IMR-90 (cell line): ENCODE data around the gene TBCC. TPM values are rescaled to one million over a fixed set of nuclear protein-coding genes. Genes with fewer than 3 reads are reported as not detected.

ENCODE experiments used
- ATAC-seq: fragments of 200-7000 bp; cut with Tn5 transposase; 2 replicates; pipeline ENCODE4 v1.9.1; 2020; ENCODE audit warnings: low read depth, mild to moderate bottlenecking, moderate library complexity
- BruUV-seq: library from RNA; stranded (reverse); fragments of 400-500 nt; replicated peaks from 2 replicates; lab custom pipeline; 2021; lab: Mats Ljungman, UMichigan
- CTCF ChIA-PET: fragments of 300-600 bp; formaldehyde crosslinking; extraction: SDS; loops from one replicate; lab custom pipeline; 2021; ENCODE audit warnings: antibody characterized with exemption; lab: Yijun Ruan, JAX
- POLR2A ChIA-PET: fragments of 300-600 bp; sonication (Branson Sonifier 250); formaldehyde crosslinking; loops from one replicate; lab custom pipeline; 2022; ENCODE audit warnings: antibody characterized with exemption; ENCODE audit not compliant: unreplicated experiment; lab: Charles Lee
- DNase-seq: peaks from one replicate; pipeline ENCODE4 v3.0.0; 2013
- H2AFZ ChIP-seq: replicated peaks from 2 replicates; pipeline ENCODE3; 2013; ENCODE audit warnings: low read length, mild to moderate bottlenecking; ENCODE audit not compliant: poor library complexity
- H2AK5ac ChIP-seq: 2 replicates; pipeline ENCODE4 v1.6.1; 2013; ENCODE audit warnings: low read depth, low read length, inconsistent platforms
- H2AK9ac ChIP-seq: replicated peaks from 2 replicates; pipeline ENCODE3; 2013; ENCODE audit warnings: mild to moderate bottlenecking, low read depth, low read length, moderate library complexity; ENCODE audit not compliant: poor library complexity
- H2BK120ac ChIP-seq: 2 replicates; pipeline ENCODE4 v1.6.1; 2013; ENCODE audit warnings: low read depth, low read length, inconsistent platforms
- H2BK15ac ChIP-seq: 3 replicates; pipeline ENCODE4 v1.6.1; 2013; ENCODE audit warnings: low read depth, low read length, inconsistent platforms
- H2BK20ac ChIP-seq: 2 replicates; pipeline ENCODE4 v1.6.1; 2013; ENCODE audit warnings: low read depth, mild to moderate bottlenecking, inconsistent platforms, low read length, moderate library complexity
- H2BK5ac ChIP-seq: 2 replicates; pipeline ENCODE4 v1.6.1; 2013; ENCODE audit warnings: mild to moderate bottlenecking, low read depth, low read length, inconsistent platforms; ENCODE audit not compliant: poor library complexity, severe bottlenecking
- H3K14ac ChIP-seq: replicated peaks from 2 replicates; pipeline ENCODE4 v1.6.1; 2013; ENCODE audit warnings: low read depth, low read length, inconsistent platforms
- H3K18ac ChIP-seq: 2 replicates; pipeline ENCODE4 v1.6.1; 2013; ENCODE audit warnings: low read depth, low read length, control low read depth
- H3K23ac ChIP-seq: 2 replicates; pipeline ENCODE4 v1.6.1; 2013; ENCODE audit warnings: low read depth, low read length, inconsistent platforms
- H3K27ac ChIP-seq: 2 replicates; pipeline ENCODE4 v1.5.1; 2013; ENCODE audit warnings: mild to moderate bottlenecking, control low read depth, low read length; ENCODE audit not compliant: insufficient read depth
- H3K27me3 ChIP-seq: 2 replicates; pipeline ENCODE4 v1.6.1; 2013; ENCODE audit warnings: low read length; ENCODE audit not compliant: control insufficient read depth, insufficient read depth
- H3K36me3 ChIP-seq: 2 replicates; pipeline ENCODE4 v1.6.1; 2013; ENCODE audit warnings: low read length, mixed read lengths; ENCODE audit not compliant: control insufficient read depth, insufficient read depth
- H3K4ac ChIP-seq: 2 replicates; pipeline ENCODE4 v1.6.1; 2013; ENCODE audit warnings: low read depth, low read length, inconsistent platforms
- H3K4me1 ChIP-seq: 2 replicates; pipeline ENCODE4 v1.6.1; 2013; ENCODE audit warnings: low read length, mixed read lengths; ENCODE audit not compliant: control insufficient read depth, insufficient read depth
- H3K4me2 ChIP-seq: 2 replicates; pipeline ENCODE4 v1.6.1; 2013; ENCODE audit warnings: low read depth, mild to moderate bottlenecking, control low read depth, low read length, moderate library complexity
- H3K4me3 ChIP-seq: 2 replicates; pipeline ENCODE4 v1.5.1; 2013; ENCODE audit warnings: low read depth, mild to moderate bottlenecking, control low read depth, low read length, moderate library complexity; ENCODE audit not compliant: insufficient read depth
- H3K56ac ChIP-seq: 2 replicates; pipeline ENCODE4 v1.6.1; 2013; ENCODE audit warnings: low read length, inconsistent platforms; ENCODE audit not compliant: insufficient read depth; ENCODE audit errors: extremely low read depth
- H3K79me1 ChIP-seq, 2 experiments: 2 replicates each; pipeline ENCODE4 v1.6.1; 2013; ENCODE audit warnings: low read length in 2 of 2, inconsistent platforms in 1 of 2, low read depth in 1 of 2
- H3K9ac ChIP-seq: 2 replicates; pipeline ENCODE4 v1.6.1; 2013; ENCODE audit warnings: low read depth, low read length, control low read depth
- H3K9me1 ChIP-seq: 2 replicates; pipeline ENCODE4 v1.6.1; 2013; ENCODE audit warnings: low read length, inconsistent platforms; ENCODE audit not compliant: insufficient read depth
- H3K9me3 ChIP-seq: 2 replicates; pipeline ENCODE4 v1.6.1; 2013; ENCODE audit warnings: low read length; ENCODE audit not compliant: control insufficient read depth, insufficient read depth
- H4K20me1 ChIP-seq: 2 replicates; pipeline ENCODE4 v1.6.1; 2013; ENCODE audit warnings: low read length, inconsistent platforms; ENCODE audit not compliant: insufficient read depth
- H4K5ac ChIP-seq: 2 replicates; pipeline ENCODE4 v1.6.1; 2013; ENCODE audit warnings: mild to moderate bottlenecking, low read depth, low read length, control low read depth
- H4K8ac ChIP-seq, 2 experiments: 2 replicates each; pipeline ENCODE4 v1.6.1; 2013; ENCODE audit warnings: low read depth in 2 of 2, low read length in 2 of 2, control low read depth in 1 of 2, inconsistent platforms in 1 of 2
- H4K91ac ChIP-seq: 2 replicates; pipeline ENCODE4 v1.6.1; 2013; ENCODE audit warnings: low read depth, low read length, inconsistent platforms; ENCODE audit not compliant: insufficient read depth
- BHLHE40 ChIP-seq: fragments of 150-350 bp; IDR thresholded peaks from 2 replicates; pipeline ENCODE4 v1.6.1; 2016; ENCODE audit warnings: mild to moderate bottlenecking, low read depth, low read length
- CEBPB ChIP-seq: IDR thresholded peaks from 2 replicates; pipeline ENCODE4 v1.6.1; 2012; ENCODE audit warnings: low read depth, low read length, improper control_type of control experiment
- CHD1 ChIP-seq: IDR thresholded peaks from 2 replicates; pipeline ENCODE4 v1.6.1; 2012; ENCODE audit warnings: low read depth, low read length, improper control_type of control experiment
- CTCF ChIP-seq: conservative IDR thresholded peaks from 2 replicates; pipeline ENCODE4 v1.5.1; 2012; ENCODE audit warnings: mild to moderate bottlenecking, low read depth, low read length, improper control_type of control experiment
- FOS ChIP-seq: fragments of 150-350 bp; IDR thresholded peaks from 2 replicates; pipeline ENCODE4 v1.6.1; 2016; ENCODE audit warnings: low read depth, low read length
- MAFK ChIP-seq: IDR thresholded peaks from 2 replicates; pipeline ENCODE4 v1.6.1; 2012; ENCODE audit warnings: low read depth, low read length, improper control_type of control experiment
- MXI1 ChIP-seq: IDR thresholded peaks from 2 replicates; pipeline ENCODE4 v1.6.1; 2012; ENCODE audit warnings: low read depth, mild to moderate bottlenecking, low read length, moderate library complexity, borderline replicate concordance
- NFE2L2 ChIP-seq: fragments of 150-350 bp; IDR thresholded peaks from 2 replicates; pipeline ENCODE4 v1.6.1; 2016; ENCODE audit warnings: low read depth, mild to moderate bottlenecking, low read length
- POLR2A ChIP-seq: IDR thresholded peaks from 2 replicates; pipeline ENCODE4 v1.6.1; 2012; ENCODE audit warnings: mild to moderate bottlenecking, low read depth, low read length
- RAD21 ChIP-seq: IDR thresholded peaks from 2 replicates; pipeline ENCODE4 v1.6.1; 2012; ENCODE audit warnings: low read length, improper control_type of control experiment
- RCOR1 ChIP-seq: IDR thresholded peaks from 2 replicates; pipeline ENCODE4 v1.6.1; 2012; ENCODE audit warnings: mild to moderate bottlenecking, low read length, improper control_type of control experiment; ENCODE audit not compliant: insufficient replicate concordance
- RFX5 ChIP-seq: IDR thresholded peaks from 2 replicates; pipeline ENCODE4 v1.8.0; 2012; ENCODE audit warnings: low read depth, mild to moderate bottlenecking, low read length, moderate library complexity
- SMC3 ChIP-seq: fragments of 150-350 bp; IDR thresholded peaks from 2 replicates; pipeline ENCODE4 v1.6.1; 2016; ENCODE audit warnings: low read depth, mild to moderate bottlenecking, antibody characterized with exemption, low read length, moderate library complexity
- WGBS, 2 experiments: methylation state at CpG; one replicate each; pipeline versions ENCODE4 v1.1.5 to v1.1.7; 2013; ENCODE audit warnings: missing lambda C conversion rate in 2 of 2; ENCODE audit not compliant: insufficient read length in 1 of 2; ENCODE audit errors: extremely low coverage in 2 of 2; 5-methylcytosine and 5-hydroxymethylcytosine counted together
- dilution Hi-C: fragments of 300-500 bp; cut with HindIII; formaldehyde crosslinking; loops from one replicate; pipeline ENCODE4 v1.14.3; 2018; ENCODE audit warnings: low sequenced_read_pairs; ENCODE audit not compliant: unreplicated experiment
- in situ Hi-C: fragments of 300-500 bp; cut with MboI; formaldehyde crosslinking; loops from 3 replicates; pipeline ENCODE4 v1.14.3; 2019; ENCODE audit warnings: low sequenced_read_pairs, inconsistent platforms, mixed read lengths
- intact Hi-C: fragments of 100-400 bp; cut with micrococcal nuclease; formaldehyde crosslinking; loops from 2 replicates; pipeline ENCODE4 v1.10.0; 2022
- polyA plus RNA-seq, 3 experiments: library from polyadenylated mRNA; depleted of rRNA; stranded (reverse); fragments of >200 nt; gene quantifications; 2 replicates each; pipeline ENCODE4 v1.2.3, GENCODE V29; 2012; ENCODE audit warnings: low replicate concordance in 1 of 3
- total RNA-seq: library from RNA; depleted of rRNA; stranded (reverse); fragments of >200 nt; gene quantifications from 2 replicates; pipeline ENCODE4 v1.2.3, GENCODE V29; 2012
- TF ChIP-seq, protein P1 (sequence below): fragments of 150-350 bp; IDR thresholded peaks from 2 replicates; pipeline ENCODE4 v1.6.1; 2016; ENCODE audit warnings: low read depth, mild to moderate bottlenecking, low read length, moderate library complexity, borderline replicate concordance
- TF ChIP-seq, protein P2 (sequence below): fragments of 150-350 bp; IDR thresholded peaks from 2 replicates; pipeline ENCODE4 v1.6.1; 2017; ENCODE audit warnings: mild to moderate bottlenecking, antibody characterized with exemption, low read length, low read depth

TBCC gene
- total and polyA plus RNA-seq, 2 of the 4 experiments (the other 2 are of a cell fraction) = 23.0 to 32.6 TPM

GRCh38 chr6:42764911-42765648 is 19.2 kb upstream of the TBCC start:
- 0 out of 2 replicates have a peak overlapping the region, but pooled peaks have one; percentile 19 for H3K14ac ChIP-seq
- H3K4ac ChIP-seq = no peak overlapping the region
- no peak overlapping the region for H2AK5ac ChIP-seq
- no peaks in the 10 kb centered on the region for H3K9me3 ChIP-seq
- intact Hi-C loops = no loop called here
- H3K79me1 ChIP-seq = peaks cover 0 to 5% of the 10 kb centered on the region in 2 experiments; a peak in 1 of 4 replicates
- 78% methylated on average over 4 of the region's 9 CpGs; no CpG with 5 or more reads in 1 of the 2 experiments for WGBS, 2 experiments
- H3K4me1 ChIP-seq = peaks cover 5% of the 10 kb centered on the region; the same call in 1 of the 2 replicates
- in situ Hi-C loops = no loop called here
- H2BK5ac ChIP-seq = no peak overlapping the region
- no peak overlapping the region for H3K23ac ChIP-seq
- ChIA-PET POLR2A (no interaction called here), CTCF (no interaction called here)
- no peak overlapping the region for H3K56ac ChIP-seq
- H4K8ac ChIP-seq = no peak overlapping the region
- no peaks in the 10 kb centered on the region for H4K20me1 ChIP-seq
- H4K91ac ChIP-seq = no peak overlapping the region
- dilution Hi-C loops = no loop called here
- no peak overlapping the region for H3K9ac ChIP-seq
- BruUV-seq = no TSS peak
- peaks cover 8% of the 10 kb centered on the region for H3K9me1 ChIP-seq
- H2BK15ac ChIP-seq = no peak overlapping the region; the same call in 2 of the 3 replicates
- no peak overlapping the region for H2BK120ac ChIP-seq
- H3K4me2 ChIP-seq = no peak overlapping the region
- H2AK9ac ChIP-seq = no peak overlapping the region
- no peak for ATAC-seq
- H3K36me3 ChIP-seq = no peaks in the 10 kb centered on the region
- no peak overlapping the region for H4K5ac ChIP-seq
- no peak overlapping the region for H3K4me3 ChIP-seq
- H3K18ac ChIP-seq = no peak overlapping the region
- H2BK20ac ChIP-seq = no peak overlapping the region
- no peak overlapping the region for H3K27ac ChIP-seq
- H2AFZ ChIP-seq = no peak overlapping the region
- no peak for DNase-seq
- H3K27me3 ChIP-seq = no peaks in the 10 kb centered on the region
- TF ChIP-seq RAD21 (no peak), RFX5 (no peak), MAFK (no peak), SMC3 (no peak), RCOR1 (no peak), FOS (no peak), NFE2L2 (no peak), MXI1 (no peak), CHD1 (no peak), CEBPB (no peak), BHLHE40 (no peak), CTCF (no peak), POLR2A (no peak)
- TF ChIP-seq, protein P1, sequence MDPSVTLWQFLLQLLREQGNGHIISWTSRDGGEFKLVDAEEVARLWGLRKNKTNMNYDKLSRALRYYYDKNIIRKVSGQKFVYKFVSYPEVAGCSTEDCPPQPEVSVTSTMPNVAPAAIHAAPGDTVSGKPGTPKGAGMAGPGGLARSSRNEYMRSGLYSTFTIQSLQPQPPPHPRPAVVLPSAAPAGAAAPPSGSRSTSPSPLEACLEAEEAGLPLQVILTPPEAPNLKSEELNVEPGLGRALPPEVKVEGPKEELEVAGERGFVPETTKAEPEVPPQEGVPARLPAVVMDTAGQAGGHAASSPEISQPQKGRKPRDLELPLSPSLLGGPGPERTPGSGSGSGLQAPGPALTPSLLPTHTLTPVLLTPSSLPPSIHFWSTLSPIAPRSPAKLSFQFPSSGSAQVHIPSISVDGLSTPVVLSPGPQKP = no peak
- TF ChIP-seq, protein P2, sequence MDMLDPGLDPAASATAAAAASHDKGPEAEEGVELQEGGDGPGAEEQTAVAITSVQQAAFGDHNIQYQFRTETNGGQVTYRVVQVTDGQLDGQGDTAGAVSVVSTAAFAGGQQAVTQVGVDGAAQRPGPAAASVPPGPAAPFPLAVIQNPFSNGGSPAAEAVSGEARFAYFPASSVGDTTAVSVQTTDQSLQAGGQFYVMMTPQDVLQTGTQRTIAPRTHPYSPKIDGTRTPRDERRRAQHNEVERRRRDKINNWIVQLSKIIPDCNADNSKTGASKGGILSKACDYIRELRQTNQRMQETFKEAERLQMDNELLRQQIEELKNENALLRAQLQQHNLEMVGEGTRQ = no peak
